GM12874 (cell line): ENCODE results near the gene PGAP6.
A peak's percentile ranks its signal among the peaks of the same experiment; 100 is the strongest.

Experiments
- CTCF ChIP-seq: IDR thresholded peaks from 2 replicates; pipeline ENCODE4 v1.5.1; 2011; ENCODE audit warnings: low read depth, mild to moderate bottlenecking, control low read depth, low read length, moderate library complexity; ENCODE audit not compliant: insufficient read depth

PGAP6 gene

GRCh38 chr16:405548-406506 is 24.0 kb upstream of the PGAP6 start:
- TF ChIP-seq CTCF = no peak

GRCh38 chr16:404971-405486 is 23.3 kb upstream of the PGAP6 start:
- TF ChIP-seq CTCF = no peak

- TF ChIP-seq CTCF = peak; percentile 72
Measured at GRCh38 chr16:401468-402348, 19.9 kb upstream of the PGAP6 start, which contains the start of gene DECR2. Gene DECR2 (plus strand): TSS chr16:401885. CDS start chr16:401964, 79 bp downstream.

- TF ChIP-seq CTCF = no peak
Measured at GRCh38 chr16:400061-400591, 18.3 kb upstream of the PGAP6 start.

GRCh38 chr16:399340-400019 is 17.7 kb upstream of the PGAP6 start:
- TF ChIP-seq CTCF = no peak

- no peak for TF ChIP-seq CTCF
Measured at GRCh38 chr16:398561-399339, 17.0 kb upstream of the PGAP6 start.
